Measurements from ENCODE around the gene GPI.

- TF ChIP-seq, protein P1, sequence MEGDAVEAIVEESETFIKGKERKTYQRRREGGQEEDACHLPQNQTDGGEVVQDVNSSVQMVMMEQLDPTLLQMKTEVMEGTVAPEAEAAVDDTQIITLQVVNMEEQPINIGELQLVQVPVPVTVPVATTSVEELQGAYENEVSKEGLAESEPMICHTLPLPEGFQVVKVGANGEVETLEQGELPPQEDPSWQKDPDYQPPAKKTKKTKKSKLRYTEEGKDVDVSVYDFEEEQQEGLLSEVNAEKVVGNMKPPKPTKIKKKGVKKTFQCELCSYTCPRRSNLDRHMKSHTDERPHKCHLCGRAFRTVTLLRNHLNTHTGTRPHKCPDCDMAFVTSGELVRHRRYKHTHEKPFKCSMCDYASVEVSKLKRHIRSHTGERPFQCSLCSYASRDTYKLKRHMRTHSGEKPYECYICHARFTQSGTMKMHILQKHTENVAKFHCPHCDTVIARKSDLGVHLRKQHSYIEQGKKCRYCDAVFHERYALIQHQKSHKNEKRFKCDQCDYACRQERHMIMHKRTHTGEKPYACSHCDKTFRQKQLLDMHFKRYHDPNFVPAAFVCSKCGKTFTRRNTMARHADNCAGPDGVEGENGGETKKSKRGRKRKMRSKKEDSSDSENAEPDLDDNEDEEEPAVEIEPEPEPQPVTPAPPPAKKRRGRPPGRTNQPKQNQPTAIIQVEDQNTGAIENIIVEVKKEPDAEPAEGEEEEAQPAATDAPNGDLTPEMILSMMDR (IDR thresholded peaks at IDR 0.05): no peak
- no peak for TF ChIP-seq POLR2A (IDR thresholded peaks at IDR 0.05)
These were observed 22.9 kb upstream of the GPI start for GRCh38 chr19:34341935-34342680.
